WERI-Rb-1 (cell line): ENCODE measurements around the gene LHX8.
A peak's percentile ranks its signal among the peaks of the same experiment; 100 is the strongest.

Source experiments
- DNase-seq: peaks from one replicate; pipeline ENCODE4 v3.0.0-alpha.2; 2020
- H3K27ac ChIP-seq: fragments of 250-450 bp; sonication (Bioruptor Pico); 2 replicates; pipeline ENCODE4 v1.5.1; 2020; ENCODE audit warnings: mild to moderate bottlenecking, moderate library complexity
- H3K27me3 ChIP-seq: fragments of 250-450 bp; sonication (Bioruptor Pico); 2 replicates; pipeline ENCODE4 v1.5.1; 2021; ENCODE audit warnings: mild to moderate bottlenecking, low read depth, moderate library complexity; ENCODE audit not compliant: insufficient read depth, severe bottlenecking
- H3K36me3 ChIP-seq: fragments of 250-450 bp; sonication (Bioruptor Pico); 2 replicates; pipeline ENCODE4 v1.5.1; 2020; ENCODE audit warnings: mild to moderate bottlenecking, moderate library complexity
- H3K4me3 ChIP-seq: 2 replicates; pipeline ENCODE4 v1.5.1; 2011; ENCODE audit warnings: low read depth, mild to moderate bottlenecking, control low read depth, low read length
- H3K9me3 ChIP-seq: fragments of 250-450 bp; sonication (Bioruptor Pico); 2 replicates; pipeline ENCODE4 v1.5.1; 2021; ENCODE audit warnings: mild to moderate bottlenecking, moderate library complexity; ENCODE audit not compliant: severe bottlenecking
- CTCF ChIP-seq: IDR thresholded peaks from 2 replicates; pipeline ENCODE4 v1.5.1; 2011; ENCODE audit warnings: low read depth, mild to moderate bottlenecking, control low read depth, inconsistent platforms, low read length

LHX8 gene

GRCh38 chr1:75131565-75132241 is 2.5 kb upstream of the LHX8 start:
- no peak overlapping the region for H3K4me3 ChIP-seq
- no peak for DNase-seq
- no peak for TF ChIP-seq CTCF
- no peaks in the 10 kb centered on the region for H3K9me3 ChIP-seq
- no peak overlapping the region for H3K27ac ChIP-seq
- H3K36me3 ChIP-seq, result no peaks in the 10 kb centered on the region
- no peaks in the 10 kb centered on the region for H3K27me3 ChIP-seq

- TF ChIP-seq CTCF, result no peak
- Histone ChIP-seq H3K9me3 (no peaks in the 10 kb centered on the region), H3K36me3 (no peaks in the 10 kb centered on the region), H3K27ac (no peak overlapping the region), H3K27me3 (no peaks in the 10 kb centered on the region), H3K4me3 (no peak overlapping the region)
- no peak for DNase-seq
Observed at GRCh38 chr1:75132242-75132811, 1.9 kb upstream of the LHX8 start.

DNA sequence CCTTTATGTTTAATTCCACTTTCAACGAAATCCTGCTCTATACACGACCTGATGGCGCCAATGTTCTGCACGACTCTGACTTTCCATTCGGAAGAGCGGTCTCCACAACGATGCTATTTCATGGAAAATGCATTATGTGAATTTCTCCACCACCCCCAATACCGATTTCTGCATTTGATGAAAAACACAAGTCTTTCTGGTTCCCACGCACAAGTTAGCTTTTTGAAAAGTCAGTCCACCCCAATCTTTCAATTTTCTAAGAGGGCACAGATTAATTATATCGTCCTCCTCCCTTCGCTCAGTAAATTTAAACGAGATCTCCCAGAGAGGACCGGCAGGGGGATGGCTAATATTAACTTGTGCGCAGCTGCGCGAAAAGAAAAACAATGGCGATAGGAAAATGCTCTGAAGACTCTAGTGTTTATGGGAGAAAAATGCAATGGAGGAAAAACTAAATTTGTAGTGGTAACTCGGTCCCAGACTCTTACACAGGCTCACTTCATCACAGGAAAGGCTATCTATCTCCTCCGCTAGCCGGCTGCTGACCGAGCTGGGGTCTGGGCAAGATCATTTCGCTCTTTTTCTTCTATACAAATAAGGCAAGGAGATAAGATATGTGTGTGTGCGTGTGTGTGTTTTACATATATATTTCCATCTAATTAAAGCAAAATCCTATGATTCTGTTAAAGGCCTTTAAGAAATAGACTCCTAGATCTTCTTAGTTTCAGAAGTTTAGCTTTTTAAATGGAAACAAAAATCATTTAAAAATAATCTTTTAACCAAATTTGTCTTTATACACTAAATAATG is 1.2 kb upstream of the LHX8 start:
- no peak overlapping the region for H3K4me3 ChIP-seq
- TF ChIP-seq CTCF, result no peak
- no peak for DNase-seq
- no peaks in the 10 kb centered on the region for H3K27me3 ChIP-seq
- H3K9me3 ChIP-seq, result no peaks in the 10 kb centered on the region
- H3K27ac ChIP-seq, result no peak overlapping the region
- H3K36me3 ChIP-seq, result no peaks in the 10 kb centered on the region

DNA sequence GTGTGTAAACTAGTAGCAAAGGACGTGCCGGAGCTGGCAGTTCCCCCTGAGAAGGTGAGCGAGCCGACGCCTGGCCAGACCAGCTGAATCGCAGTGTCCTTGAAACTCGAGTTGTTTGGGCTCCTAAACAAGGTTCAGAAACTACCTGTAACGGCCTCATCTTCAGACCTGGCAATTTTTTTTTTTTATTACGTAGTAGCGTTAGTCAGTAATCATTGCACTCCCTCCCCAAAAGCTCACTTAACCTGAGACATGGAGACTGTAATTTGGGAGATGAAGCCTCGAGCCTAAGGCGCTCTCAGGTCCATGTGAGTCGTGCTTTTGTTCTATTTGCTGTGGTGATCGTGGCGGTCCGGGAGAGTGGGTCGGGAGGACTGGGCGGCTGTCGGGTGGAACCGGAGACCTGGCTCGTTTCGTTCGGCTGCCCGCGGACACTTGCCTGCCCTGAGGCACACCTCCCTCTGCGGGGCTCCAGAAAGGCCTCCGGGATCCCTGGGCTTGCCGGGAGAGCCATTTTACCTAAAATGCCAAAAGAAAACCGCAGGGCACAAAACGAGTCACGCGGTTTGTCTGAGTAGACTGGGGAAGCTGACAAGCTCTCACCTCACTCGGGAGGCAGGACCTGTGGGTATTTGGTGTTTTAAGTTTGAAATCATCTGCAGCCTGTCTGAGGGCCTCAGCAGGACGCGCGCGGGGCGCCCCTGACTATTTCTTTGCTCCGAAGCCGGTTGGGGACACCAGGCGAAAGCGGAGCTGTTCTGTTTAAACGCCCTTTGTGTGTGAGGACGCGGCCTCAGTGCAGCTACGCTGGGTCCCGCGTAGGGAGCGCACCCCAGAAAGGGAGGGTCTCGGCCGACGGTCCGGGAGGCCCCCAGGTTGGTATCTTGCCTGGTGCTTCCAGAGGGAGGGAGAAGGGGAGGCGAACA is 722 bp downstream of the LHX8 start:
- peak; percentile 18 for DNase-seq
- no peak for TF ChIP-seq CTCF
- peak overlapping the region; percentile 58 for H3K4me3 ChIP-seq
- no peaks in the 10 kb centered on the region for H3K27me3 ChIP-seq
- H3K36me3 ChIP-seq, result no peaks in the 10 kb centered on the region
- no peaks in the 10 kb centered on the region for H3K9me3 ChIP-seq
- H3K27ac ChIP-seq, result no peak overlapping the region

GRCh38 chr1:75135573-75136194 is 1.5 kb downstream of the LHX8 start:
- Histone ChIP-seq H3K4me3 (peak overlapping the region; percentile 58), H3K27ac (no peak overlapping the region), H3K9me3 (no peaks in the 10 kb centered on the region), H3K27me3 (no peaks in the 10 kb centered on the region), H3K36me3 (no peaks in the 10 kb centered on the region)
- TF ChIP-seq CTCF, result no peak
- DNase-seq, result no peak
